GM12873 (cell line): Measurements from ENCODE around the gene IL1RAPL1.

Experiments
- TF ChIP-seq, protein P1 (sequence below): IDR thresholded peaks from 2 replicates; pipeline ENCODE4 v1.5.1; 2012; ENCODE audit warnings: low read depth, mild to moderate bottlenecking, moderate library complexity, low read length, control low read depth; ENCODE audit not compliant: insufficient read depth; ENCODE audit errors: missing control alignments

The IL1RAPL1 gene

DNA sequence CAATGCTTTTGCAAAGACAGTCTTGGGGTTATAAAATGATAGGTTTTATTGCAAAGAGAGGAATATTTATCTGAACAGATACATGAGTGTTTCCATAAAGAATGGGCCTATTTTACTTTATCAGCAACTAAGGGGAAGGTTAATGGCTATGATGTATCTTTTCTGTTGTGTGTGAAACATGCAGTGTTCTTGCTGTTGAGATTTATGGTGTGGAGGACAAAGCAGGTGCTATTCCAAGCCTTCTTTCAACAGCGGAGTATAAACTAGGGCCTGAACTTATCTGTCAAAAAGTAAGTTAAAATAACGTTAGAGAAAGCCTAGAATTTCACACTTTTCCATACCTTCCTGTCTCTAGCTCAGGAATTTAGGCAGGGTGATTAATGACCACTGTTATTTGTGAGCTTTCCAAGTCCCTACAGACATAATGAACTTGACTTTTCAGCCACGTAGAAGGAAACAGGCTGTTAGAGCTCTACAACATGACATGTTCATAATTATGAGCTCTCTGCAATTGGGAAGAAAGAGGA, 411.4 kb downstream of the IL1RAPL1 start:
- TF ChIP-seq, protein P1, sequence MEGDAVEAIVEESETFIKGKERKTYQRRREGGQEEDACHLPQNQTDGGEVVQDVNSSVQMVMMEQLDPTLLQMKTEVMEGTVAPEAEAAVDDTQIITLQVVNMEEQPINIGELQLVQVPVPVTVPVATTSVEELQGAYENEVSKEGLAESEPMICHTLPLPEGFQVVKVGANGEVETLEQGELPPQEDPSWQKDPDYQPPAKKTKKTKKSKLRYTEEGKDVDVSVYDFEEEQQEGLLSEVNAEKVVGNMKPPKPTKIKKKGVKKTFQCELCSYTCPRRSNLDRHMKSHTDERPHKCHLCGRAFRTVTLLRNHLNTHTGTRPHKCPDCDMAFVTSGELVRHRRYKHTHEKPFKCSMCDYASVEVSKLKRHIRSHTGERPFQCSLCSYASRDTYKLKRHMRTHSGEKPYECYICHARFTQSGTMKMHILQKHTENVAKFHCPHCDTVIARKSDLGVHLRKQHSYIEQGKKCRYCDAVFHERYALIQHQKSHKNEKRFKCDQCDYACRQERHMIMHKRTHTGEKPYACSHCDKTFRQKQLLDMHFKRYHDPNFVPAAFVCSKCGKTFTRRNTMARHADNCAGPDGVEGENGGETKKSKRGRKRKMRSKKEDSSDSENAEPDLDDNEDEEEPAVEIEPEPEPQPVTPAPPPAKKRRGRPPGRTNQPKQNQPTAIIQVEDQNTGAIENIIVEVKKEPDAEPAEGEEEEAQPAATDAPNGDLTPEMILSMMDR: no peak

DNA sequence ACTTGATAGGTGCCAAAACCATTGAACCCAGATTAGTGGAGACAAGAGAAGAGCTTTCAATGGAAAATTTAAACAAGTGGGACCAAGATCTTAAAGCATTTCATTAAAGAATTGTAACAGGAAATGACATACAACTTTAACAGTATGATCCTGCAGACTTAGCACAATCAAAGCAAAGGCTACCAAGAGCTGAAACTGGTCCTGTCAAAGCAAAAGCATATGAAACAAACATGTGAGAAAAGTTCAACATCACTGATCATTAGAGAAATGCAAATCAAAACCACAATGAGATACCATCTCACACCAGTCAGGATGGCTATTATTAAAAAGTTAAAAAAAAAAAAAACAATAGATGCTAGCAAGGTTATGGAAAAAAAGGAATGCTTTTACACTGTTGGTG, 425.6 kb downstream of the IL1RAPL1 start:
- TF ChIP-seq, protein P1: no peak

DNA sequence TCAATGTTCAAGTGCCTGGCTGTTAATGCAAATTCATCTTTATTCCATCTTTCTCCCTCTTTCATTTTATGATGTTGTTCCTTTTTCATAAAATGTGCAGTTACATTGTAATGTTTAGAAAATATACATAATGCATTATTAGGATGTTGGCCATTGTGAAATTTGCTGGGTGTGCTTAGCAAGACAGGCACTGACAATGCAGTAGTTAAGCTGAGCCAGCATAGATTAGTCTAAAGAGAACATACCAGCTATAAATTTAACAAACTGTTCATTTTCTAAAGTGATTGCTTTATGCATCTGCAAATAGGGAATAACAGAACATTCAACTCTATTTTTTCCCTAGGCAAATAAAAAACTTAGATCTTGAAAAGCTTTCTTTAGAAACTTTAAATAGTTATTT, 436.0 kb downstream of the IL1RAPL1 start:
- TF ChIP-seq, protein P1: no peak

DNA sequence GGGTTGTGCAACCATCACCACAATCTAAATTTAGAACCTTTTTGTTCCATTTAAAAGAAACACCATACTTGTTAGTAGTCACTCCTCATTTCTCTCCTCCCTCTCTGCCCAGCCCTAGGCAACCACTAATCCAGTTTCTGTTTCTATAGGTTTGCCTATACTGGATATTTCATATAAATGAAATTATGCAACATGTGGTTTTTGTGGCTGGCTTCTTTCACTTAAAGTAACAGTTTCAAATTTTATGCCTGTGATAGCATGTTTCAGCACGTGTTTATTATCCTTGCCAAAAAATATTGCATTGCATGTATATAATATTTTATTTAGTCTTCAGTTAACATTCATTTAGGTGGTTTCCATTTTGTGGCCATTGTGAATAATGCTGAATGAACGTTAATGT, 437.6 kb downstream of the IL1RAPL1 start:
- TF ChIP-seq, protein P1: no peak

DNA sequence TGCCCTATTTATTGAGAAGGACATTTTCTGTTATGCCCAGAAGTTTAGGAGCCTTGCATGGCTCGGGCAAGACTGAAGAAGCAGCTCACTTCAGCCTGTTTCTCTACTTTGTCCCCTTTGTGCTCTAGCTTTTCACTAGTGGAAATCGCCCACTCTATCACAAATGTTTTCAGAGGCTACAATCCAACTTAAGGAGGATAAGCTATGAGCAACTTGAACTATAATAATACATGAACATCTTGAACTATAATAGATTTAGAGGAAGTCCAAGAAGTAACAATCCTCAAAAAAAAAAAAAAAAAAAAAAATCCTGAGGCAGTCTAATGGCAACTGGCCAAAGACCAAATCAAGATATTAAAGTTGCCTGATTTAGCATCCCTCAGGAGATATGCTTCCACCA, 452.3 kb downstream of the IL1RAPL1 start:
- TF ChIP-seq, protein P1: no peak

DNA sequence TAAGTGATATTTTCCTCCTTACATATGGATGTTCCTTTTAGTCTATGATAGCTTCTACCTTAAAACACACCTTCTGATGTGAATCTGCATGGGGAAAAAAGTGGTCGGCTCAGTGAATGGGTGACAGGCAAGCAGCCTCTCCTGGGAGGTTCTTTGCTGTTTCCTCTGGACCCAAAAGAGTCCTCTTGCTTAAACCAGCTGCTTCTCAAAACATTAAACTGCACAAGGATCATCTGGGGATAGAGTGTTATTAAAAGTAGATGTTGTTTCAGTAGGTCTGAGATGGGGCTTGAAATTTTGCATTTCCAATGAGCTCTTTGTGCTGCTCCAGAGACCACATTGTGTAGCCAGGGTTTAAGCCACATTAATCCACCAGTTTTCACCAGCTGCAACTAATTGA, 452.9 kb downstream of the IL1RAPL1 start:
- TF ChIP-seq, protein P1: no peak

DNA sequence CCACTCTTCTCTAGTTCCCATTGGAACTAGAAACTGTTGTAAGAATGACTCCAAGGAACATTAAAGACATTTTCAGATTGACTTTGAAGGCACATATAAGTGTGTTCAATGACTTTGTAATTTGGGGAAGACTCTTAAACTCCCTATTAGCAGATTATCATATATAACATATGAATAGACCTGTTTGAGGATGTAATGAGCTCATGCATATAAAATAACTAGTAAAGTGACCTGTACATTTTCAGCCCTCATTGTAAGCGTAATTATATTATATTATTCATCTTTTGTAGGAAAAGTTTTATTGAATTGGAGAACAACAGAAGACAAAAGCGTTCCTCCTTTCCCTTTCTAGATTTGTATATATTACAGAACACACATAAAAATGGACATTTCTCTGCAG, 455.1 kb downstream of the IL1RAPL1 start:
- TF ChIP-seq, protein P1: no peak
